MM.1S (cell line): ENCODE results near the gene SPAG17.

Experiments
- DNase-seq: peaks from one replicate; pipeline ENCODE4 v3.0.0-alpha.2; 2015
- H2AFZ ChIP-seq: fragments of 300-600 bp; sonication (generic); 2 replicates; pipeline ENCODE4 v1.6.0; 2016; ENCODE audit warnings: antibody characterized with exemption, low read length
- H3F3A ChIP-seq: fragments of 300-600 bp; sonication (generic); 2 replicates; pipeline ENCODE4 v1.6.1; 2016; ENCODE audit warnings: mild to moderate bottlenecking, antibody characterized with exemption, low read length, moderate library complexity, mixed read lengths; ENCODE audit not compliant: insufficient read depth
- H3K27ac ChIP-seq: fragments of 300-600 bp; sonication (generic); 2 replicates; pipeline ENCODE4 v1.5.1; 2016; ENCODE audit warnings: mild to moderate bottlenecking, low read length
- H3K27me3 ChIP-seq: fragments of 300-600 bp; sonication (generic); replicated peaks from 2 replicates; pipeline ENCODE4 v1.6.0; 2016; ENCODE audit warnings: low read length; ENCODE audit not compliant: insufficient read depth
- H3K36me3 ChIP-seq: fragments of 300-600 bp; sonication (generic); replicated peaks from 2 replicates; pipeline ENCODE4 v1.6.1; 2016; ENCODE audit warnings: mild to moderate bottlenecking, low read length, mixed read lengths; ENCODE audit not compliant: insufficient read depth
- H3K4me1 ChIP-seq: fragments of 300-600 bp; sonication (generic); 2 replicates; pipeline ENCODE4 v1.6.1; 2016; ENCODE audit warnings: low read length, mixed read lengths
- H3K4me2 ChIP-seq: fragments of 300-600 bp; sonication (generic); 2 replicates; pipeline ENCODE4 v1.6.0; 2016; ENCODE audit warnings: low read depth, low read length
- H3K4me3 ChIP-seq: fragments of 300-600 bp; sonication (generic); 2 replicates; pipeline ENCODE4 v1.5.1; 2016; ENCODE audit warnings: low read length, mixed read lengths
- H3K79me2 ChIP-seq: fragments of 300-600 bp; sonication (generic); 2 replicates; pipeline ENCODE4 v1.6.1; 2016; ENCODE audit warnings: mixed run types, low read length, mixed read lengths
- H3K9ac ChIP-seq: fragments of 300-600 bp; sonication (generic); 2 replicates; pipeline ENCODE4 v1.6.1; 2016; ENCODE audit warnings: low read length, mixed read lengths
- H3K9me2 ChIP-seq: fragments of 300-600 bp; sonication (generic); replicated peaks from 2 replicates; pipeline ENCODE4 v1.6.1; 2016; ENCODE audit warnings: mild to moderate bottlenecking, low read length, mixed read lengths; ENCODE audit not compliant: insufficient read depth
- H3K9me3 ChIP-seq: fragments of 300-600 bp; sonication (generic); replicated peaks from 2 replicates; pipeline ENCODE4 v1.6.1; 2016; ENCODE audit warnings: mild to moderate bottlenecking, low read length, mixed read lengths; ENCODE audit not compliant: insufficient read depth
- H4K20me1 ChIP-seq: fragments of 300-600 bp; sonication (generic); 2 replicates; pipeline ENCODE4 v1.6.1; 2016; ENCODE audit warnings: mild to moderate bottlenecking, low read length, moderate library complexity, mixed read lengths; ENCODE audit not compliant: insufficient read depth
- EZH2 ChIP-seq: fragments of 300-600 bp; sonication (generic); optimal IDR thresholded peaks from 2 replicates; pipeline ENCODE3; 2017; ENCODE audit warnings: low read depth, mild to moderate bottlenecking, antibody characterized with exemption, low read length, mixed read lengths
- EZH2phosphoT487 ChIP-seq: fragments of 300-600 bp; sonication (generic); IDR thresholded peaks from 2 replicates; pipeline ENCODE4 v1.6.1; 2018; ENCODE audit warnings: antibody characterized with exemption, low read length
- TF ChIP-seq, protein P1 (sequence below): fragments of 300-600 bp; sonication (generic); IDR thresholded peaks from 2 replicates; pipeline ENCODE4 v1.5.1; 2016; ENCODE audit warnings: antibody characterized with exemption, low read length, mixed read lengths

Gene SPAG17

DNA sequence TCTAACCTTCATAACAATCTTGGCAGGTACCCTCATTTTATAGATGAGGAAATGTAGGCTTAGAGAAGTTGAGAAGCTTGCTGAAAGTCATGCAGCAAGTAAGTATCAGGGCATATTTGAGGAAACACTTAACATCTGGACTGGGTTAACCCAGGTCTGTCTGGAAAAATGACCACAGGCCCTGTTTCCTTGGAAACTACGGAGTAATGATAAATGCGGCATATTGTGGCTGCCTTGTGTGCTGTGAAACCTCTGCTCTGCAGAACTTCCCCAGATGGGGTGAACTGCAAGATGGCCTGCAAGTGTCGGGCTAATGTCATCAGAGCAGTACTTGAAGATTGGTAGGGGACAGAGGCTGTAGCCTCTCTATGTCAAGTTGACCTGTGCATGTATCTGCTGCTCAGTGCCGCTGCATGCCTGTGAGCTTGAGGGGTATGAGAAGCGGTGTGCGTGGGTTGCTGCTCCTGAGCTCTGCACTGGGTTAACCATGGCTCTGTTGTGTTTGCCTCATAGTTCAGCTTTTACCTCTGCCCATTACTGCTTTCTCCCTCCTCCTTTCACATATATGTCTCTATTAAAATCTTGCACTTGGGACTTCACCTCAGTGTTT, 172.4 kb downstream of the SPAG17 start:
- Histone ChIP-seq H3K4me1 (no peaks in the 10 kb centered on the region), H4K20me1 (no peaks in the 10 kb centered on the region), H3K9me2 (no peaks in the 10 kb centered on the region), H2AFZ (no peak overlapping the region), H3K4me2 (no peak overlapping the region), H3K36me3 (no peaks in the 10 kb centered on the region), H3K9me3 (no peaks in the 10 kb centered on the region), H3K27me3 (no peaks in the 10 kb centered on the region), H3K9ac (no peak overlapping the region), H3K79me2 (no peaks in the 10 kb centered on the region), H3F3A (no peaks in the 10 kb centered on the region), H3K27ac (no peak overlapping the region), H3K4me3 (no peak overlapping the region)
- DNase-seq: no peak
- TF ChIP-seq EZH2phosphoT487: no peak
- TF ChIP-seq EZH2: no peak
- TF ChIP-seq, protein P1, sequence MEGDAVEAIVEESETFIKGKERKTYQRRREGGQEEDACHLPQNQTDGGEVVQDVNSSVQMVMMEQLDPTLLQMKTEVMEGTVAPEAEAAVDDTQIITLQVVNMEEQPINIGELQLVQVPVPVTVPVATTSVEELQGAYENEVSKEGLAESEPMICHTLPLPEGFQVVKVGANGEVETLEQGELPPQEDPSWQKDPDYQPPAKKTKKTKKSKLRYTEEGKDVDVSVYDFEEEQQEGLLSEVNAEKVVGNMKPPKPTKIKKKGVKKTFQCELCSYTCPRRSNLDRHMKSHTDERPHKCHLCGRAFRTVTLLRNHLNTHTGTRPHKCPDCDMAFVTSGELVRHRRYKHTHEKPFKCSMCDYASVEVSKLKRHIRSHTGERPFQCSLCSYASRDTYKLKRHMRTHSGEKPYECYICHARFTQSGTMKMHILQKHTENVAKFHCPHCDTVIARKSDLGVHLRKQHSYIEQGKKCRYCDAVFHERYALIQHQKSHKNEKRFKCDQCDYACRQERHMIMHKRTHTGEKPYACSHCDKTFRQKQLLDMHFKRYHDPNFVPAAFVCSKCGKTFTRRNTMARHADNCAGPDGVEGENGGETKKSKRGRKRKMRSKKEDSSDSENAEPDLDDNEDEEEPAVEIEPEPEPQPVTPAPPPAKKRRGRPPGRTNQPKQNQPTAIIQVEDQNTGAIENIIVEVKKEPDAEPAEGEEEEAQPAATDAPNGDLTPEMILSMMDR: no peak

DNA sequence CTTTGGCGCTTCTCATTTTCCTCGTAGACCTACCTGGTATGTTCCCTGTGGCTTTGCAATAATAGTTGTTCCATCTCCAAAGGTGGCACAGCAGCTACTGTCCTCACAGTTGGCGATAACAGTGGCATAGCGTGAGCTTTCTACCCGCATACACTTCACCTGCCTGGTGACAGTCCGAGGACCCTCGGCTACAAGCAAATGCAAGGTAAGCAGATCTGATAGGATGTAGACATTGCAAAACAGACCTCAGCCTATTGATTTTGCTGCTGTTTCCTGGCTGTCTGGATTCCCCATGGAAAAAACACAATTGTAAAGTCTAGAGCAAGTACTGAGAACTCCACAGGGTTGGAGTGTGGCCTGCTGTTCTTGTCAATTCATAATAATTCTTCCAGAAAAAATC, 177.0 kb downstream of the SPAG17 start:
- no peak overlapping the region for H3K27ac ChIP-seq
- H3K27me3 ChIP-seq: no peaks in the 10 kb centered on the region
- no peak overlapping the region for H3K9ac ChIP-seq
- TF ChIP-seq, protein P1: no peak
- TF ChIP-seq EZH2 (no peak), EZH2phosphoT487 (no peak)
- no peaks in the 10 kb centered on the region for H3K4me1 ChIP-seq
- H3K4me3 ChIP-seq: no peak overlapping the region
- H3K4me2 ChIP-seq: no peak overlapping the region
- no peaks in the 10 kb centered on the region for H3K79me2 ChIP-seq
- no peaks in the 10 kb centered on the region for H4K20me1 ChIP-seq
- H3K36me3 ChIP-seq: no peaks in the 10 kb centered on the region
- no peaks in the 10 kb centered on the region for H3K9me2 ChIP-seq
- no peaks in the 10 kb centered on the region for H3K9me3 ChIP-seq
- no peak for DNase-seq
- H3F3A ChIP-seq: no peaks in the 10 kb centered on the region
- H2AFZ ChIP-seq: no peak overlapping the region

DNA sequence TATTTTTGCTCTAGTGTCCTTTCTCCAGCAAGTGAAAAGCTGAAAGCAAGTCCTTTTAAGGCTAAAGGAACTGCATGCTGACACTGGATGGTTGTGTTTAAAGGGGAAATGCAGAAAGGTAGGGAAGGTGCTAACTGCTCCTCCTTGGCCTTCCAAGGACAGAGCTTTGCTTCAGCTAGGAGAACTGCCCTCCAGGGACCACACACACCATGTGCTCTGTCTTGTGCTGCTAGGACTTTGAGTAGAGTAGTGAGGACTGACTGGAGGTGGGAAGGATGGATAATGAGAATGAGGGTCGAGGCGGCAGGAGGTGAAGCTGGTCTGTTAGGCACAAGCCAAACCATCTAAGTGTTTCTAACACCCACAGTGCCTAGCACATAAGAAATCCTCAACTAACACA, 177.6 kb downstream of the SPAG17 start:
- Histone ChIP-seq H2AFZ (no peak overlapping the region), H3K9ac (no peak overlapping the region), H4K20me1 (no peaks in the 10 kb centered on the region), H3K4me2 (no peak overlapping the region), H3K27me3 (no peaks in the 10 kb centered on the region), H3K4me3 (no peak overlapping the region), H3K4me1 (no peaks in the 10 kb centered on the region), H3K27ac (no peak overlapping the region), H3K9me3 (no peaks in the 10 kb centered on the region), H3K79me2 (no peaks in the 10 kb centered on the region), H3K9me2 (no peaks in the 10 kb centered on the region), H3F3A (no peaks in the 10 kb centered on the region), H3K36me3 (no peaks in the 10 kb centered on the region)
- DNase-seq: no peak
- TF ChIP-seq, protein P1: no peak
- TF ChIP-seq EZH2phosphoT487 (no peak), EZH2 (no peak)
